Measurements from ENCODE around the gene IGSF11. TPM values are rescaled to one million over a fixed set of nuclear protein-coding genes. Genes with fewer than 3 reads are reported as not detected.

IGSF11 gene
- total RNA-seq, 6 experiments from 2014 or later, result not detected

GRCh38 chr3:118970819-118971218 is 63.8 kb downstream of the IGSF11 start:
- Mint-ChIP-seq H3K27ac (no peak overlapping the region), H3K9me3 (no peaks in the 10 kb centered on the region), H3K4me3 (no peak overlapping the region), H3K27me3 (ENCODE audit: insufficient read depth) (no peaks in the 10 kb centered on the region; the same call in 1 of the 2 replicates), H3K36me3 (ENCODE audit: low read depth) (no peaks in the 10 kb centered on the region), H3K4me1 (ENCODE audit: low read depth) (no peaks in the 10 kb centered on the region)
- TF ChIP-seq, protein P1, sequence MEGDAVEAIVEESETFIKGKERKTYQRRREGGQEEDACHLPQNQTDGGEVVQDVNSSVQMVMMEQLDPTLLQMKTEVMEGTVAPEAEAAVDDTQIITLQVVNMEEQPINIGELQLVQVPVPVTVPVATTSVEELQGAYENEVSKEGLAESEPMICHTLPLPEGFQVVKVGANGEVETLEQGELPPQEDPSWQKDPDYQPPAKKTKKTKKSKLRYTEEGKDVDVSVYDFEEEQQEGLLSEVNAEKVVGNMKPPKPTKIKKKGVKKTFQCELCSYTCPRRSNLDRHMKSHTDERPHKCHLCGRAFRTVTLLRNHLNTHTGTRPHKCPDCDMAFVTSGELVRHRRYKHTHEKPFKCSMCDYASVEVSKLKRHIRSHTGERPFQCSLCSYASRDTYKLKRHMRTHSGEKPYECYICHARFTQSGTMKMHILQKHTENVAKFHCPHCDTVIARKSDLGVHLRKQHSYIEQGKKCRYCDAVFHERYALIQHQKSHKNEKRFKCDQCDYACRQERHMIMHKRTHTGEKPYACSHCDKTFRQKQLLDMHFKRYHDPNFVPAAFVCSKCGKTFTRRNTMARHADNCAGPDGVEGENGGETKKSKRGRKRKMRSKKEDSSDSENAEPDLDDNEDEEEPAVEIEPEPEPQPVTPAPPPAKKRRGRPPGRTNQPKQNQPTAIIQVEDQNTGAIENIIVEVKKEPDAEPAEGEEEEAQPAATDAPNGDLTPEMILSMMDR (IDR thresholded peaks at IDR 0.05), result no peak
- DNase-seq, result no peak

DNA sequence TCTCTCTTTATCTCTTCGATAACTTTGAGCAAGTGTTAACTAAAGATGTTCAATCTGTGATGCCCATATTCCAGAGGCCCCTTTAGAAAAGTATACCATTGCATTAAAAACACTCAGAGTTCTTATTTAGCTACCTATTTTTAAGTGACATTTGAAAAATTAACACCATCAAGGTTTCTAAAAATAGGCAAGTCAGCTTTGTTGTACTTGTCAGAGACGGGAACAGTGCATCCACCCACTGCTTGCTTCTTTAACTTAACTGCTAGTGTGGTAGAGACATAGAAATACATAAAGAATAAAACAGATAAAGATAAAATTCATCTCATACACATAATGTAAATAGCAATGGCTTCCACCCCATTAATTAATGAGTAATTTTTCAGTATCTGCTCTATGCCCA is 66.0 kb downstream of the IGSF11 start:
- no peaks in the 10 kb centered on the region for H3K9me3 Mint-ChIP-seq

GRCh38 chr3:118968111-118968510 is 66.5 kb downstream of the IGSF11 start:
- H3K9me3 Mint-ChIP-seq, result no peaks in the 10 kb centered on the region
- TF ChIP-seq, protein P1 (IDR thresholded peaks at IDR 0.05), result no peak

More for the DNA sequence above, 66.0 kb downstream of the IGSF11 start:
- Mint-ChIP-seq H3K36me3 (ENCODE audit: low read depth) (no peaks in the 10 kb centered on the region), H3K4me3 (no peak overlapping the region), H3K27me3 (ENCODE audit: insufficient read depth) (no peaks in the 10 kb centered on the region; the same call in 1 of the 2 replicates), H3K27ac (no peak overlapping the region), H3K4me1 (ENCODE audit: low read depth) (no peaks in the 10 kb centered on the region)
- no peak for DNase-seq
- TF ChIP-seq, protein P1 (IDR thresholded peaks at IDR 0.05), result no peak

GRCh38 chr3:118966700-118967099 is 67.9 kb downstream of the IGSF11 start:
- TF ChIP-seq, protein P1 (IDR thresholded peaks at IDR 0.05), result no peak
- no peak for DNase-seq
- H3K27ac Mint-ChIP-seq, result no peak overlapping the region
- no peaks in the 10 kb centered on the region for H3K4me1 Mint-ChIP-seq (ENCODE audit: low read depth)
- H3K9me3 Mint-ChIP-seq, result no peaks in the 10 kb centered on the region
- H3K4me3 Mint-ChIP-seq, result no peak overlapping the region
- no peaks in the 10 kb centered on the region for H3K36me3 Mint-ChIP-seq (ENCODE audit: low read depth)
- no peaks in the 10 kb centered on the region; the same call in 1 of the 2 replicates for H3K27me3 Mint-ChIP-seq (ENCODE audit: insufficient read depth)

More at GRCh38 chr3:118968111-118968510, 66.5 kb downstream of the IGSF11 start:
- no peaks in the 10 kb centered on the region; the same call in 1 of the 2 replicates for H3K27me3 Mint-ChIP-seq (ENCODE audit: insufficient read depth)
- DNase-seq, result no peak
- no peak overlapping the region for H3K4me3 Mint-ChIP-seq
- H3K4me1 Mint-ChIP-seq (ENCODE audit: low read depth), result no peaks in the 10 kb centered on the region
- no peak overlapping the region for H3K27ac Mint-ChIP-seq
- no peaks in the 10 kb centered on the region for H3K36me3 Mint-ChIP-seq (ENCODE audit: low read depth)

DNA sequence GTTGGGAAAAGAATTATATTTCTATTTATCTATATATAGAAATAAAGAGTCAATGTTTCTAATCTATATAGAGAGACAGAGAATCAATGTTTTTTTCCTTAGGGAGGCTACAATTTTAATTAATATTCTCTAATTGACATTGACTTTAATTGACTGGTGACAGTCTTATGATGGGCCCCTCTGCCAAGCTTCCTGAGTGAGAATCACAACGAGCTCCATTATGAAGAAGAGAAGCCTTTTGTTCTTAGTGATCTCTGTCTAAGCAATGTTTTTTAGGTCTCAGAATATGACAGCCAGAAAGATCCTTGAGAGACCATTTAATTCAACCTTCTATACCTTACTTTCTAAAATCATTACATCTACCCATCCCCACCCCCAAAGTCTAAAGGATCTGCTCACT is 70.9 kb downstream of the IGSF11 start:
- H3K9me3 Mint-ChIP-seq, result no peaks in the 10 kb centered on the region
- H3K4me1 Mint-ChIP-seq (ENCODE audit: low read depth), result no peaks in the 10 kb centered on the region
- no peak overlapping the region for H3K4me3 Mint-ChIP-seq
- H3K36me3 Mint-ChIP-seq (ENCODE audit: low read depth), result no peaks in the 10 kb centered on the region
- TF ChIP-seq, protein P1 (IDR thresholded peaks at IDR 0.05), result no peak
- no peak for DNase-seq
- H3K27me3 Mint-ChIP-seq (ENCODE audit: insufficient read depth), result no peaks in the 10 kb centered on the region; the same call in 1 of the 2 replicates
- no peak overlapping the region for H3K27ac Mint-ChIP-seq
